K562 (cell line): ENCODE results near the gene SAE1. TPM values are rescaled to one million over a fixed set of nuclear protein-coding genes. Genes with fewer than 3 reads are reported as not detected.

Experiments
- CHD2 ChIP-seq: IDR thresholded peaks from 2 replicates; pipeline ENCODE4 v1.6.1; 2011; ENCODE audit warnings: low read depth, low read length
- CREB3L1 ChIP-seq: fragments of 450-650 bp; IDR thresholded peaks from 2 replicates; pipeline ENCODE4 v1.6.1; 2014; ENCODE audit warnings: low read depth, mild to moderate bottlenecking, moderate library complexity, borderline replicate concordance
- E2F6 ChIP-seq, 2 experiments: IDR thresholded peaks; 2 replicates each; pipeline ENCODE4 v1.6.1; 2011; ENCODE audit warnings: borderline replicate concordance in 1 of 2, control low read depth in 1 of 2, low read depth in 1 of 2, low read length in 1 of 2, mild to moderate bottlenecking in 1 of 2, mixed read lengths in 1 of 2, moderate library complexity in 1 of 2; ENCODE audit not compliant: insufficient read depth in 1 of 2, insufficient read length in 1 of 2, poor library complexity in 1 of 2, severe bottlenecking in 1 of 2; ENCODE audit errors: extremely low read depth in 1 of 2
- ELF1 ChIP-seq: fragments of 200-800 bp; sonication (Bioruptor generic); IDR thresholded peaks from 2 replicates; pipeline ENCODE4 v1.6.1; 2016; ENCODE audit warnings: missing genetic modification characterization, missing compliant biosample characterization
- EP300 ChIP-seq: IDR thresholded peaks from 2 replicates; pipeline ENCODE4 v1.6.1; 2012; ENCODE audit warnings: low read length, improper control_type of control experiment
- ESRRA ChIP-seq: fragments of 450-650 bp; IDR thresholded peaks from 2 replicates; pipeline ENCODE4 v1.6.1; 2014; ENCODE audit warnings: low read depth, mild to moderate bottlenecking, moderate library complexity, borderline replicate concordance
- FIP1L1 ChIP-seq: fragments of 200-400 bp; formaldehyde crosslinking; IDR thresholded peaks from 2 replicates; pipeline ENCODE4 v1.6.1; 2018; ENCODE audit warnings: mild to moderate bottlenecking, low read depth, low read length; ENCODE audit not compliant: poor library complexity, severe bottlenecking
- FUS ChIP-seq: fragments of 200-400 bp; formaldehyde crosslinking; optimal IDR thresholded peaks from 2 replicates; pipeline ENCODE3; 2017; ENCODE audit warnings: low read depth, low read length
- GABPB1 ChIP-seq: sonication (generic); formaldehyde crosslinking; IDR thresholded peaks from 2 replicates; pipeline ENCODE4 v1.8.0; 2022; ENCODE audit warnings: mild to moderate bottlenecking, missing genetic modification reagents
- KLF1 ChIP-seq: fragments of 450-650 bp; IDR thresholded peaks from 2 replicates; pipeline ENCODE4 v1.6.1; 2016; ENCODE audit warnings: missing genetic modification characterization, missing compliant biosample characterization
- L3MBTL2 ChIP-seq: fragments of 450-650 bp; IDR thresholded peaks from 2 replicates; pipeline ENCODE4 v1.6.1; 2016; ENCODE audit warnings: mild to moderate bottlenecking, moderate library complexity
- MAZ ChIP-seq, 2 experiments: fragments of 450-650 bp in 1 of 2; sonication (generic) in 1 of 2; formaldehyde crosslinking; IDR thresholded peaks in 1 of 2; conservative IDR thresholded peaks in 1 of 2; 2 replicates each; pipeline versions ENCODE4 v1.4.0 to v1.5.0; 2020; ENCODE audit warnings: mild to moderate bottlenecking in 1 of 2, missing genetic modification reagents in 1 of 2
- MXD1 ChIP-seq: fragments of 250-450 bp; sonication (Bioruptor Pico); IDR thresholded peaks from 2 replicates; pipeline ENCODE4 v1.8.0; 2021; ENCODE audit warnings: borderline replicate concordance, mild to moderate bottlenecking, moderate library complexity; ENCODE audit not compliant: poor library complexity, severe bottlenecking
- NFRKB ChIP-seq: fragments of 450-650 bp; IDR thresholded peaks from 2 replicates; pipeline ENCODE4 v1.6.1; 2016; ENCODE audit warnings: low read depth
- SMAD4 ChIP-seq: fragments of 250-450 bp; sonication (Bioruptor Pico); conservative IDR thresholded peaks from 2 replicates; pipeline ENCODE4 v1.8.0; 2021; ENCODE audit warnings: inconsistent platforms, mild to moderate bottlenecking, moderate library complexity
- SNIP1 ChIP-seq: fragments of 450-650 bp; IDR thresholded peaks from 2 replicates; pipeline ENCODE4 v1.7.1; 2017; ENCODE audit warnings: low read depth, mild to moderate bottlenecking
- SRSF3 ChIP-seq: fragments of 200-400 bp; formaldehyde crosslinking; IDR thresholded peaks from 2 replicates; pipeline ENCODE4 v1.6.1; 2016; ENCODE audit warnings: mild to moderate bottlenecking, low read length, moderate library complexity; ENCODE audit not compliant: insufficient read depth
- TCF3 ChIP-seq: sonication (generic); formaldehyde crosslinking; IDR thresholded peaks from 2 replicates; pipeline ENCODE4 v1.4.0; 2020; ENCODE audit warnings: mild to moderate bottlenecking, missing genetic modification reagents
- ZC3H4 ChIP-seq: sonication (generic); formaldehyde crosslinking; IDR thresholded peaks from 2 replicates; pipeline ENCODE4 v1.9.0; 2021; ENCODE audit warnings: missing genetic modification reagents, borderline replicate concordance
- ZFP1 ChIP-seq: fragments of 450-650 bp; formaldehyde crosslinking; IDR thresholded peaks from 2 replicates; pipeline ENCODE4 v1.4.0; 2020; ENCODE audit warnings: mild to moderate bottlenecking, mixed read lengths
- ZNF175 ChIP-seq: fragments of 200-800 bp; sonication (Bioruptor generic); IDR thresholded peaks from 2 replicates; pipeline ENCODE4 v1.6.1; 2016; ENCODE audit warnings: low read depth, mild to moderate bottlenecking, missing genetic modification characterization, missing compliant biosample characterization
- ZNF384 ChIP-seq: IDR thresholded peaks from 2 replicates; pipeline ENCODE4 v1.6.1; 2012; ENCODE audit warnings: low read depth, low read length, improper control_type of control experiment
- ZNF449 ChIP-seq: fragments of 250-450 bp; sonication (Bioruptor Pico); IDR thresholded peaks from 2 replicates; pipeline ENCODE4 v1.8.0; 2022; ENCODE audit warnings: moderate library complexity, mild to moderate bottlenecking, inconsistent platforms
- polyA plus RNA-seq, 8 experiments: library from polyadenylated mRNA; depleted of rRNA in 4 of 8; stranded (reverse) in 5 of 8; unstranded in 3 of 8; fragments of >200 nt; fragmentation: Nextera tagmentation in 2 of 8; fragmentation: Illumina TruSeq in 1 of 8; extraction: Ambion mirVana in 2 of 8; extraction: Trizol in 1 of 8; gene quantifications; 2 replicates each; pipeline versions ENCODE4 v1.2.1 to v1.2.3, GENCODE V29; 2011 to 2014; ENCODE audit warnings: inconsistent platforms in 1 of 8, missing spikeins in 1 of 8
- total RNA-seq, 7 experiments: library from RNA; depleted of rRNA in 6 of 7; stranded (reverse); fragments of >200 nt in 6 of 7; fragmentation: Illumina TruSeq in 2 of 7; extraction: Trizol in 2 of 7; gene quantifications; 2 replicates each; pipeline versions ENCODE4 v1.2.1 to v1.2.3, GENCODE V29; 2011 to 2021; ENCODE audit warnings: low replicate concordance in 1 of 7

SAE1 gene
- total and polyA plus RNA-seq, 9 of the 15 experiments (the other 6 are each of a cell fraction or from before 2014, with no cell fraction given), result 82.8 to 299 (median 217) TPM

GRCh38 chr19:47255879-47256692, 125.5 kb downstream of the SAE1 start, which contains the start of gene CCDC9 (continued):
- TF ChIP-seq ZNF384 (0 out of 2 replicates have a peak, but pooled peaks have one; percentile 8), KLF1 (peak; percentile 71; the same call in 1 of the 2 replicates), SNIP1 (peak; percentile 90; the same call in 1 of the 2 replicates), CREB3L1 (peak; percentile 45; the same call in 1 of the 2 replicates), ZC3H4 (no peak), ESRRA (peak; percentile 85; the same call in 1 of the 2 replicates), ZNF449 (CRISPR knock-in tag) (no peak), MXD1 (CRISPR knock-in tag) (peak; percentile 51), FUS (no peak), GABPB1 (peak; percentile 96), EP300 (peak; percentile 34; the same call in 1 of the 2 replicates), SMAD4 (CRISPR knock-in tag) (peak; percentile 60; the same call in 1 of the 2 replicates), MAZ (CRISPR knock-in tag; conservative IDR thresholded peaks at IDR 0.05 in 1 of 2, IDR thresholded peaks at IDR 0.05 in 1 of 2) (peak; percentile 68 to 84), ELF1 (peak; percentile 95), L3MBTL2 (peak; percentile 82), ZNF175 (0 out of 2 replicates have a peak, but pooled peaks have one; percentile 9), E2F6 (IDR thresholded peaks at IDR 0.05; ENCODE audit: borderline replicate concordance in 1 of 2, extremely low read depth in 1 of 2, insufficient read depth in 1 of 2, insufficient read length in 1 of 2, low read depth in 1 of 2, low read length in 1 of 2, poor library complexity in 1 of 2, severe bottlenecking in 1 of 2) (peak in 1 of 2 experiments; percentile 79), ZFP1 (no peak), NFRKB (peak; percentile 80; the same call in 1 of the 2 replicates), TCF3 (CRISPR knock-in tag) (no peak), SRSF3 (no peak), FIP1L1 (peak; percentile 47), CHD2 (0 out of 2 replicates have a peak, but pooled peaks have one; percentile 42)
